ENCODE data around the gene ITGA2.
"Not testable (repeated sequence)": the region's sequence is repeated elsewhere in the genome, so short reads cannot be mapped to it uniquely, and the experiment has no call there.

Gene ITGA2

DNA sequence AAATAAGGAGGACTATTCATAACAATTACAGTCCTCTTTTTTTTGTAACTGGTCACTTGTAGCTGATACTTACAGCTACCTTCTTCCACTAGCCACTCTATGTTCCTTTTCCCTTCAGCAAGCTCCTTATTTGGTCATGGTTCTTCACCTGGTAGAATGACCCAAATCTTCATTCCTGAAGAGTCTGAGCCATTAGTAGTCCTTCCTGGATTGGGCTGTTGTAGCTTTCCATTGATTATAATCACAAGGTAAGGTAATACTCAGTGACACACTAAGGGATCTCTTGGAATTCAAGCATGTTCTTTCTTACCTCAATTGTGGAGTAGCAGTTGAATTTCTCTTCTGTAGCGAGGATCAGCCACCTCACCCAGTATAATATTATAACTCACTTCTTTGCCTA lies 25.5 kb upstream of the ITGA2 start:
- DNase-seq (ENCODE audit: low read depth): no peak
- TF ChIP-seq, protein P1, sequence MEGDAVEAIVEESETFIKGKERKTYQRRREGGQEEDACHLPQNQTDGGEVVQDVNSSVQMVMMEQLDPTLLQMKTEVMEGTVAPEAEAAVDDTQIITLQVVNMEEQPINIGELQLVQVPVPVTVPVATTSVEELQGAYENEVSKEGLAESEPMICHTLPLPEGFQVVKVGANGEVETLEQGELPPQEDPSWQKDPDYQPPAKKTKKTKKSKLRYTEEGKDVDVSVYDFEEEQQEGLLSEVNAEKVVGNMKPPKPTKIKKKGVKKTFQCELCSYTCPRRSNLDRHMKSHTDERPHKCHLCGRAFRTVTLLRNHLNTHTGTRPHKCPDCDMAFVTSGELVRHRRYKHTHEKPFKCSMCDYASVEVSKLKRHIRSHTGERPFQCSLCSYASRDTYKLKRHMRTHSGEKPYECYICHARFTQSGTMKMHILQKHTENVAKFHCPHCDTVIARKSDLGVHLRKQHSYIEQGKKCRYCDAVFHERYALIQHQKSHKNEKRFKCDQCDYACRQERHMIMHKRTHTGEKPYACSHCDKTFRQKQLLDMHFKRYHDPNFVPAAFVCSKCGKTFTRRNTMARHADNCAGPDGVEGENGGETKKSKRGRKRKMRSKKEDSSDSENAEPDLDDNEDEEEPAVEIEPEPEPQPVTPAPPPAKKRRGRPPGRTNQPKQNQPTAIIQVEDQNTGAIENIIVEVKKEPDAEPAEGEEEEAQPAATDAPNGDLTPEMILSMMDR (conservative IDR thresholded peaks at IDR 0.05; ENCODE audit: control insufficient read depth, insufficient read depth, low read depth, low read length): no peak
- no peak overlapping the region for H3K4me3 ChIP-seq (ENCODE audit: control insufficient read depth, low read depth, low read length)

DNA sequence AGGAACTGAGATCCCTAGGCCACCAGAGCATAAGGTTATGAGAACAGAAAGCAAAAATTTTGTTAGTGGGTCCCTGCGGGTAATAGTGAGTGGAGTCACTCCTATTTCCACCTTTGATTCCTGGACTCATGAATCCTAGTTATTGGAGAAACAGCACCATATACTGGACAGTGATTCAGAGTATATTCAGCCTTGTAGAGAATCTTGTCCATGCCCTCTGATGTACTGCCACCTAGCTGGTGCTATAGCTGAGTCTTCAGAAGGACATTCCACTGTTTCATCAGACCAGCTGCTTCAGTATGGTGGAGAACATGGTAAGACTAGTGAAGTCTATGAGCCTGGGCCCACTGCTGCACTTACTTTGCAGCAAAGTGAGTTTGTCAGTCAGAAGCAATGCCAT lies 25.0 kb upstream of the ITGA2 start:
- TF ChIP-seq, protein P1 (conservative IDR thresholded peaks at IDR 0.05; ENCODE audit: control insufficient read depth, insufficient read depth, low read depth, low read length): peak; percentile 12
- DNase-seq (ENCODE audit: low read depth): no peak
- H3K4me3 ChIP-seq (ENCODE audit: control insufficient read depth, low read depth, low read length): no peak overlapping the region

DNA sequence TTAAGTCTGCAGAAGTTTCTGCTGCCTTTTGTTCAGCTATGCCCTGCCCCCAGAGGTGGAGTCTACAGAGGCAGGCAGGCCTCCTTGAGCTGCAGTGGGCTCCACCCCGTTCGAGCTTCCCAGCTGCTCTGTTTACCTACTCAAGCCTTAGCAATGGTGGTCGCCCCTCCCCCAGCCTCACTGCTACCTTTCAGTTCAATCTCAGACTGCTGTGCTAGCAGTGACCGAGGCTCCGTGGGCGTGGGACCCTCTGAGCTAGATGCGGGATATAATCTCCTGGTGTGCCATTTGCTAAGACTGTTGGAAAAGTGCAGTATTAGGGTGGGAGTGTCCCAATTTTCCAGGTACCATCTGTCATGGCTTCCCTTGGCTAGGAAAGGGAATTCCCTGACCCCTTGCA lies 13.0 kb upstream of the ITGA2 start:
- not testable (repeated sequence) for H3K4me3 ChIP-seq (ENCODE audit: control insufficient read depth, low read depth, low read length); DNase-seq (ENCODE audit: low read depth)

DNA sequence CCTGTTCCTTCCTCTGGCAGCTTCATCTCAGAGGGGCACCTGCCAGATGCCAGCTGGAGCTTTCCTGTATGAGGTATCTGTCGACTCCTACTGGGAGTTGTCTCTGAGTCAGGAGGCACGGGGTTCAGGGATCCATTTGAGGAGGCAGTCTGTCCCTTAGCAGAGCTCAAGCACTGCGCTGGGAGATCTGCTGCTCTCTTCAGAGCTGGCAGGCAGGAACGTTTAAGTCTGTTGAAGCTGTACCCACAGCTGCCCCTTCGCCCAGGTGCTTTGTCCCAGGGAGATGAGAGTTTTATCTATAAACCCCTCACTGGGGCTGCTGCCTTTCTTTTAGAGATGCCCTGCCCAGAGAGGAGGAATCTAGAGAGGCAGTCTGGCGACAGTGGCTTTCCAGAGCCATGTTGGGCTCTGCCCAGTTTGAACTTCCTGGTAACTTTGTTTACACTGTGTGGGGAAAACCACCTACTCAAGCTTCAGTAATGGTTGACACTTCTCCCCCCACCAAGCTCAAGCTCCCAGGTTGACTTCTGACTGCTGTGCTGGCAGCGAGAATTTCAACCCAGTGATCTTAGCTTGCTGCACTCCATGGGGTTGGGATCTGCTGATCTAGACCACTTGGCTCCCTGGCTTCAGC lies 11.8 kb upstream of the ITGA2 start:
- TF ChIP-seq, protein P1 (conservative IDR thresholded peaks at IDR 0.05; ENCODE audit: control insufficient read depth, insufficient read depth, low read depth, low read length): no peak
- DNase-seq (ENCODE audit: low read depth): no peak
- no peak overlapping the region for H3K4me3 ChIP-seq (ENCODE audit: control insufficient read depth, low read depth, low read length)

DNA sequence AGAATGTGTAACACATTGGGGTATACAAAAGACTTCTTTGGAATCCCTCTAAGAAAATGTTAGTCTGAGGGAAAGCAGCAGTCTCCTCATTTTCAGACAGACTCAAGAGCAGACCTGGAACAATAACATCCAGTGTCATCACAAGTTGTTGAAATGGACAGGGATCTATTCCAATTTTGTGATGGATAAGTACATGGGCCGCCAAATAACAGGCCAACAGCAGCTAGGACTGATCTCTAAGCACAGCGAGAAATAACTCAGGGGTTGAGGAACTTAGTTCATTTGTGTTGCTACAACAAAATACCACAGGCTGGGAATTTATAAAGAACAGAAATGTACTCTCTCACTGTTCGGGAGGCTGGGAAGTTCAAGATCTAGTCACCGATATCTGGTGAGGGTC lies 7.6 kb upstream of the ITGA2 start:
- H3K4me3 ChIP-seq (ENCODE audit: control insufficient read depth, low read depth, low read length): no peak overlapping the region
- DNase-seq (ENCODE audit: low read depth): peak; percentile 40
- TF ChIP-seq, protein P1 (conservative IDR thresholded peaks at IDR 0.05; ENCODE audit: control insufficient read depth, insufficient read depth, low read depth, low read length): no peak

DNA sequence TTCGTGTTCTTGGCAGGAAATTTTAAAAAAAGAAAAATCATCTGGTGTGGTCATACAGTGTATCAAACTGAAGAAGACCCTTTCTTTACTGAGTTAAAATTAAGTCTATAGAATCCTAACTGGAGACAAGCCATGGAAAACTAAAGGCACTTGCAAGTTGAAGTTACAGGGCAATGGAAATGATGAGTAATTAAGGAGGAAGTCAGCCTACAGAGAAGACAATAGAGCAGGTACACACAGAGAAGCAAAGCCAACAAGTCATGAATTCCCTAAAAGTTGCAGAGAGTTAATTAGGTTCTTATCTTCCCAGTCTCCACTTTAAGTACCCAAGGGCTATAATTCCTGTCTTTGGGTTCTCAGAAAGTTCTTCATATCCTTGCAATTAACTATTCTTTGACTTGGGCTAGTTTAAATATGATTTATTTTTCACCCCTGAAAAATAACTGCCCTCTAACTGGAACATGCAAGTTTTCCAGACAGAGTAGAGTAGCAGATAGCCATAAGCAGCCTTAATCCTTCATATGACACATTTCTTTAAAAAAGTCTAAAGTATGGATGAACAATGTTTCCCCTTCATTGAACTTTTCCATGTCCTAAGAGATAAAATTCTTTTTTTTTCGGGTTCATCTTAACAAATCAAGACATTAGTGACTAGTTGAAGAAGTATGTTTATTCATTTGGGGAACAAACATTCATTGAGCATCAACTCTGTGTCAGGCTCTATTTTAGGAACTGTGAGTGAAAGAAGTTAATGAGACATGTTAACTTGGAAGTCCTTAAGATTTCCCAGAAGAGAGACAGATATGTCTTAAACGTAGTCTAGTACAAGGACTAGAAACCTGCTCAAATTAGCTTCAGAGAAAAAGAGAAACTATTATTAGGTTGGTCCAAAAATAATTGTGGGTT lies 5.2 kb upstream of the ITGA2 start:
- TF ChIP-seq, protein P1 (conservative IDR thresholded peaks at IDR 0.05; ENCODE audit: control insufficient read depth, insufficient read depth, low read depth, low read length): no peak
- no peak overlapping the region for H3K4me3 ChIP-seq (ENCODE audit: control insufficient read depth, low read depth, low read length)
- DNase-seq (ENCODE audit: low read depth): peak; percentile 41

DNA sequence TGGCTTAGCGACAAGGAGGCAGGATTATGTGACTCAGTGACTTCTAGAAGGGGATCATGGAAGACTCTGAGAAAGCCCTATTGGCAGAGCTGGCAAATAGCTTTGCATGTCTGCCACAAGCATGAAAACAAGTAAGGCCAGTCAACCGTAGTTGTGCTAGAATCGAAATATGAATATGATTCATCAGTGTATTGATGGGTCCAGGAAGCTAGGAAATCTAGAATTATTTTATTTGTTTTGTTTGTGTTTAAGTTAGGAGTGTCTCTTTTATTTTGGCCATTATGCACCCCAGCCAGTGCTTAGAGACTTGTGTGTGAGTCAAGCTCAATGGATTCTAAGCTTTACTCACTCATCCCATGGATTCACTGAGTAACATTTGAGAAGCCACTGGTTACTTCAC lies 3.8 kb upstream of the ITGA2 start:
- TF ChIP-seq, protein P1 (conservative IDR thresholded peaks at IDR 0.05; ENCODE audit: control insufficient read depth, insufficient read depth, low read depth, low read length): no peak
- peak; percentile 48 for DNase-seq (ENCODE audit: low read depth)
- no peak overlapping the region for H3K4me3 ChIP-seq (ENCODE audit: control insufficient read depth, low read depth, low read length)
